ENCODE results near the gene OR51G1. TPM values are rescaled to one million over a fixed set of nuclear protein-coding genes. Genes with fewer than 3 reads are reported as not detected.

The OR51G1 gene
- total RNA-seq, 1 experiment from 2014 or later, result not detected

DNA sequence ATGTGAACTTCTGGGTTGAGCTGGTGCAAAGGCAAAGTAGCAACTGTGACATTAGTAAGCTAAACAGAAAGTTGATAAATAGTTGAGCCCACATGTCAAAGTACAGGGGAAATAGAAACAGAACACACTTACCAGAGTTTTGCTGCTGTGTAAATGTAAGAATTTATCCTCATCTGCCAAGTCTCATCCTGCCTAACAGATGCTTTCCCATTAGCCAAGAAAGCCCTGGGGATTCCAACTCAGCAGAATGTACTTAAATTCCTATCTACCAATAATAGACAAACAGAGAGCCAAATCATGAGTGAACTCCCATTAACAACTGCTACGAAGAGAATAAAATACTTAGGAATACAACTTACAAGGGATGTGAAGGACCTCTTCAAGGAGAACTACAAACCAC is 38.7 kb upstream of the OR51G1 start:
- CTCF ChIA-PET, result no interaction called here
- RAD21 ChIA-PET (ENCODE audit: low non-redundant PET in 1 of 2, low total read pairs in 2 of 2, uncharacterized antibody in 2 of 2, unreplicated experiment in 2 of 2), result no interaction called here

More for the DNA sequence above, 38.7 kb upstream of the OR51G1 start:
- H3K4me3 ChIP-seq (replicated peaks in 1 of 2; ENCODE audit: low read depth in 1 of 2, low read length in 2 of 2), result no peak overlapping the region
- POLR2A ChIA-PET, result no interaction called here
- no peaks in the 10 kb centered on the region for H3K4me1 ChIP-seq (ENCODE audit: control insufficient read depth in 1 of 2, insufficient read depth in 2 of 2, low read length in 2 of 2)
- H2AFZ ChIP-seq (ENCODE audit: low read depth, low read length, poor library complexity, severe bottlenecking), result no peak overlapping the region
- H3K27me3 ChIP-seq (ENCODE audit: insufficient read depth, low read length), result peaks cover 43% of the 10 kb centered on the region
- ATAC-seq, result no peak
- H3K27ac ChIP-seq (ENCODE audit: low read depth, low read length), result no peak overlapping the region
- no peaks in the 10 kb centered on the region for H3K9me2 ChIP-seq (ENCODE audit: insufficient read depth)
- TF ChIP-seq POLR2A (IDR thresholded peaks at IDR 0.05; ENCODE audit: borderline replicate concordance, extremely low read depth, insufficient read depth, insufficient read length) (no peak), YY1 (IDR thresholded peaks at IDR 0.05; ENCODE audit: extremely low read depth, insufficient replicate concordance, low read depth, low read length) (no peak), CEBPB (IDR thresholded peaks at IDR 0.05; ENCODE audit: low read depth) (no peak), ELF1 (IDR thresholded peaks at IDR 0.05; ENCODE audit: borderline replicate concordance, low read depth) (no peak)
- TF ChIP-seq, protein P1, sequence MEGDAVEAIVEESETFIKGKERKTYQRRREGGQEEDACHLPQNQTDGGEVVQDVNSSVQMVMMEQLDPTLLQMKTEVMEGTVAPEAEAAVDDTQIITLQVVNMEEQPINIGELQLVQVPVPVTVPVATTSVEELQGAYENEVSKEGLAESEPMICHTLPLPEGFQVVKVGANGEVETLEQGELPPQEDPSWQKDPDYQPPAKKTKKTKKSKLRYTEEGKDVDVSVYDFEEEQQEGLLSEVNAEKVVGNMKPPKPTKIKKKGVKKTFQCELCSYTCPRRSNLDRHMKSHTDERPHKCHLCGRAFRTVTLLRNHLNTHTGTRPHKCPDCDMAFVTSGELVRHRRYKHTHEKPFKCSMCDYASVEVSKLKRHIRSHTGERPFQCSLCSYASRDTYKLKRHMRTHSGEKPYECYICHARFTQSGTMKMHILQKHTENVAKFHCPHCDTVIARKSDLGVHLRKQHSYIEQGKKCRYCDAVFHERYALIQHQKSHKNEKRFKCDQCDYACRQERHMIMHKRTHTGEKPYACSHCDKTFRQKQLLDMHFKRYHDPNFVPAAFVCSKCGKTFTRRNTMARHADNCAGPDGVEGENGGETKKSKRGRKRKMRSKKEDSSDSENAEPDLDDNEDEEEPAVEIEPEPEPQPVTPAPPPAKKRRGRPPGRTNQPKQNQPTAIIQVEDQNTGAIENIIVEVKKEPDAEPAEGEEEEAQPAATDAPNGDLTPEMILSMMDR (IDR thresholded peaks at IDR 0.05 in 2 of 3, conservative IDR thresholded peaks at IDR 0.05 in 1 of 3; ENCODE audit: borderline replicate concordance in 1 of 3, insufficient read depth in 1 of 3, low read depth in 2 of 3, low read length in 2 of 3), result no peak
- TF ChIP-seq, protein P2, sequence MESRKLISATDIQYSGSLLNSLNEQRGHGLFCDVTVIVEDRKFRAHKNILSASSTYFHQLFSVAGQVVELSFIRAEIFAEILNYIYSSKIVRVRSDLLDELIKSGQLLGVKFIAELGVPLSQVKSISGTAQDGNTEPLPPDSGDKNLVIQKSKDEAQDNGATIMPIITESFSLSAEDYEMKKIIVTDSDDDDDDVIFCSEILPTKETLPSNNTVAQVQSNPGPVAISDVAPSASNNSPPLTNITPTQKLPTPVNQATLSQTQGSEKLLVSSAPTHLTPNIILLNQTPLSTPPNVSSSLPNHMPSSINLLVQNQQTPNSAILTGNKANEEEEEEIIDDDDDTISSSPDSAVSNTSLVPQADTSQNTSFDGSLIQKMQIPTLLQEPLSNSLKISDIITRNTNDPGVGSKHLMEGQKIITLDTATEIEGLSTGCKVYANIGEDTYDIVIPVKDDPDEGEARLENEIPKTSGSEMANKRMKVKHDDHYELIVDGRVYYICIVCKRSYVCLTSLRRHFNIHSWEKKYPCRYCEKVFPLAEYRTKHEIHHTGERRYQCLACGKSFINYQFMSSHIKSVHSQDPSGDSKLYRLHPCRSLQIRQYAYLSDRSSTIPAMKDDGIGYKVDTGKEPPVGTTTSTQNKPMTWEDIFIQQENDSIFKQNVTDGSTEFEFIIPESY (IDR thresholded peaks at IDR 0.05; ENCODE audit: extremely low read depth, insufficient replicate concordance, low read length), result no peak
- intact Hi-C loops (cut with micrococcal nuclease), result no loop called here
- no peak overlapping the region for H3K9ac ChIP-seq (ENCODE audit: low read length)
- H3K36me3 ChIP-seq (ENCODE audit: control insufficient read depth in 1 of 2, insufficient read depth in 2 of 2, low read length in 2 of 2), result no peaks in the 10 kb centered on the region
- H4K20me1 ChIP-seq (ENCODE audit: insufficient read depth), result no peaks in the 10 kb centered on the region
- no peaks in the 10 kb centered on the region for H3K79me2 ChIP-seq (ENCODE audit: insufficient read depth, low read length)
- DNase-seq (ENCODE audit: low read depth, low spot score), result no peak
- H3K9me3 ChIP-seq (ENCODE audit: control insufficient read depth in 1 of 2, insufficient read depth in 1 of 2, low read depth in 1 of 2, low read length in 2 of 2), result no peaks in the 10 kb centered on the region
- no peak overlapping the region for H3K4me2 ChIP-seq (ENCODE audit: low read length)
- BruUV-seq (replicated peaks), result no TSS peak

All from HCT116 (cell line).